HepG2 (cell line): ENCODE results near the gene KCTD18. TPM values are rescaled to one million over a fixed set of nuclear protein-coding genes. Genes with fewer than 3 reads are reported as not detected.

Source experiments
- HDAC1 ChIP-seq: sonication (generic); formaldehyde crosslinking; IDR thresholded peaks from 2 replicates; pipeline ENCODE4 v1.5.1; 2020; ENCODE audit warnings: mild to moderate bottlenecking, missing genetic modification reagents
- HNF4A ChIP-seq: sonication (generic); formaldehyde crosslinking; IDR thresholded peaks from 2 replicates; pipeline ENCODE4 v1.4.0; 2020; ENCODE audit warnings: missing genetic modification reagents
- MTA3 ChIP-seq: sonication (generic); formaldehyde crosslinking; IDR thresholded peaks from 2 replicates; pipeline ENCODE4 v1.4.0; 2020; ENCODE audit warnings: missing genetic modification reagents
- NR2C2 ChIP-seq: sonication (generic); formaldehyde crosslinking; IDR thresholded peaks from 2 replicates; pipeline ENCODE4 v1.4.0; 2020; ENCODE audit warnings: missing genetic modification reagents, mild to moderate bottlenecking, moderate library complexity, borderline replicate concordance
- POGZ ChIP-seq: sonication (generic); formaldehyde crosslinking; IDR thresholded peaks from 2 replicates; pipeline ENCODE4 v1.4.0; 2020; ENCODE audit warnings: mild to moderate bottlenecking, missing genetic modification reagents
- SIN3A ChIP-seq: IDR thresholded peaks from 2 replicates; pipeline ENCODE4 v1.6.1; 2011; ENCODE audit warnings: low read depth, mild to moderate bottlenecking, control low read depth, low read length, borderline replicate concordance
- SMAD3 ChIP-seq: sonication (generic); formaldehyde crosslinking; IDR thresholded peaks from 2 replicates; pipeline ENCODE4 v1.4.0; 2020; ENCODE audit warnings: missing genetic modification reagents
- SOX5 ChIP-seq: IDR thresholded peaks from 2 replicates; pipeline ENCODE4 v1.6.1; 2016; ENCODE audit warnings: borderline replicate concordance
- ZBTB42 ChIP-seq: sonication (generic); formaldehyde crosslinking; IDR thresholded peaks from 2 replicates; pipeline ENCODE4 v1.5.0; 2020; ENCODE audit warnings: mild to moderate bottlenecking, missing genetic modification reagents
- ZHX2 ChIP-seq, 2 experiments: sonication (generic) in 1 of 2; formaldehyde crosslinking in 1 of 2; IDR thresholded peaks; 2 replicates each; pipeline versions ENCODE4 v1.6.1 to v1.9.0; 2014 to 2022; ENCODE audit warnings: antibody characterized with exemption in 1 of 2, borderline replicate concordance in 1 of 2, inconsistent platforms in 1 of 2, low read depth in 1 of 2, missing genetic modification reagents in 1 of 2
- ZNF225 ChIP-seq: sonication (generic); formaldehyde crosslinking; IDR thresholded peaks from 2 replicates; pipeline ENCODE4 v1.4.0; 2020; ENCODE audit warnings: mild to moderate bottlenecking, missing genetic modification reagents
- ZNF576 ChIP-seq: sonication (generic); formaldehyde crosslinking; IDR thresholded peaks from 2 replicates; pipeline ENCODE4 v1.4.0; 2020; ENCODE audit warnings: mild to moderate bottlenecking, missing genetic modification reagents
- ZNF609 ChIP-seq: sonication (generic); formaldehyde crosslinking; IDR thresholded peaks from 2 replicates; pipeline ENCODE4 v1.4.0; 2020; ENCODE audit warnings: mild to moderate bottlenecking, missing genetic modification reagents, borderline replicate concordance
- ZNF747 ChIP-seq: sonication (generic); formaldehyde crosslinking; IDR thresholded peaks from 2 replicates; pipeline ENCODE4 v1.8.1; 2023; ENCODE audit warnings: missing genetic modification reagents, mild to moderate bottlenecking, borderline replicate concordance
- ZNF770 ChIP-seq: sonication (generic); formaldehyde crosslinking; IDR thresholded peaks from 2 replicates; pipeline ENCODE4 v1.5.0; 2020; ENCODE audit warnings: mild to moderate bottlenecking, missing genetic modification reagents
- polyA plus RNA-seq, 8 experiments: library from polyadenylated mRNA; depleted of rRNA in 3 of 8; stranded (reverse) in 7 of 8; unstranded in 1 of 8; fragments of >200 nt; fragmentation: Illumina TruSeq in 4 of 8; extraction: Trizol in 4 of 8; gene quantifications; 2 replicates each; pipeline versions ENCODE4 v1.2.1 to v1.2.3, GENCODE V29; 2011 to 2016; ENCODE audit warnings: low read depth in 4 of 8, missing spikeins in 1 of 8, mixed read lengths in 1 of 8; ENCODE audit not compliant: insufficient read depth in 1 of 8
- total RNA-seq, 5 experiments: library from RNA; depleted of rRNA; stranded (reverse); fragments of >200 nt; fragmentation: Illumina TruSeq; extraction: Trizol; gene quantifications; 2 replicates each; pipeline ENCODE4 v1.2.3, GENCODE V29; 2016; ENCODE audit warnings: low read depth in 1 of 5

The KCTD18 gene
- total and polyA plus RNA-seq, 2 of the 13 experiments (the other 11 are each of a cell fraction or from before 2014, with no cell fraction given) = 2.2 to 7.1 TPM

DNA sequence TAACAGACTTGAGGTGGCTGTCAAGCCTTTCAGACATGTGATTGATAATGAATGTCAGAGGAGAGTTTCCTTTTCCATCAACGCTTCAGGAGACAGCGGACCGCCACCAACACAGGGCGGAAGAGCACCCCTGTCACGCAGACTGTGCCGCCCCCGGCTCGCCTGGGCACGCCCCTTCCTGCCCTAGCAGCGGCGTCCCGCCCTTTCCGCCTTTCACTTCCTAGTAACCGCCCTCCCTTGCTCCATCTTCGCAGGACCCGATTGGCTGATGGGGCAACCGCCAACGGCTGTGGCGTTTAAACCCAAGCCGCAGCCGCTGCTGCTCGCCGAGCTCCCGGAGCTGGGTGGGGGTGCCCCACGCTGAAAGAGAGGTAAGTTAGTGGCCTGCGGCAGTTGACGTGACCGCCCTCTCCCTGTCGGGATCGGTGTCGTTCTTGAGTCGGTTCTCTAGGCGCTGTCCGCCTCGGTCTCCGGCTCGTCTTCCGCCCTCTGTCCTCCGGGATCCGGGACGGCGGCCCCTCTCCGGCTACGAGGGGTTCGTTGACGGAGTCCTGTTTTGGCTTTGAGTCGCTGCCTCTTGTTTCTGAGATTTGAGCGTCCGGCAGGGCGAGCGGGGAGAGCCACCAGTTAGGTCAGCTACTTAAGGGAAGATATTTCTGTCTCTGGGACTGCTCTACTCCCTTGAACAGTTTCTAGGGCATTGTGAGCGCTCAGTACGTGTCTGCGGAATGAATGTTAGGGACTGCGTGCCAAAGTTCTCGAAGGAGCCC, 16.2 kb upstream of the KCTD18 start, which contains the start of gene SGO2 (continued):
- TF ChIP-seq SIN3A (peak; percentile 100), POGZ (peak; percentile 100), HNF4A (CRISPR knock-in tag) (no peak), SMAD3 (no peak; the same call in 1 of the 2 replicates), ZNF747 (peak; percentile 50; the same call in 1 of the 2 replicates), ZNF225 (0 out of 2 replicates have a peak, but pooled peaks have one; percentile 48), ZNF576 (no peak), ZHX2 (IDR thresholded peaks at IDR 0.05; ENCODE audit: low read depth) (peak; percentile 77; the same call in 1 of the 2 replicates), ZHX2 (CRISPR knock-in tag; IDR thresholded peaks at IDR 0.05; ENCODE audit: borderline replicate concordance) (no peak), NR2C2 (peak; percentile 88), ZBTB42 (CRISPR knock-in tag) (peak; percentile 60; the same call in 1 of the 2 replicates), ZNF770 (CRISPR knock-in tag) (no peak), MTA3 (CRISPR knock-in tag) (no peak), HDAC1 (CRISPR knock-in tag) (peak; percentile 100), ZNF609 (CRISPR knock-in tag) (peak; percentile 51; the same call in 1 of the 2 replicates), SOX5 (peak; percentile 65; the same call in 1 of the 2 replicates)
